Midbrain (tissue), 1 donor: ENCODE measurements around the gene TMEM121.

Experiments
- DNase-seq: peaks from one replicate; lab custom pipeline; 2025; lab: John Stamatoyannopoulos, UW

Gene TMEM121

GRCh38 chr14:105487449-105487985, 38.9 kb upstream of the TMEM121 start:
- DNase-seq: no peak

- DNase-seq: no peak
Observed at GRCh38 chr14:105487986-105488777, 38.2 kb upstream of the TMEM121 start.

GRCh38 chr14:105488781-105489541, 37.4 kb upstream of the TMEM121 start:
- DNase-seq: no peak

- DNase-seq: peak; percentile 78
Observed at GRCh38 chr14:105489542-105490266, 36.7 kb upstream of the TMEM121 start.

- DNase-seq: no peak
Observed at GRCh38 chr14:105490267-105490571, 36.2 kb upstream of the TMEM121 start.

GRCh38 chr14:105490572-105491365, 35.6 kb upstream of the TMEM121 start, which contains the start of gene TEDC1:
TEDC1 (plus strand) TSS chr14:105491246; CDS start chr14:105491376, 130 bp downstream.
- peak; percentile 99 for DNase-seq

GRCh38 chr14:105491366-105491973, 34.9 kb upstream of the TMEM121 start:
- no peak for DNase-seq

GRCh38 chr14:105492031-105492970, 34.1 kb upstream of the TMEM121 start:
- no peak for DNase-seq

GRCh38 chr14:105492971-105493871, 33.2 kb upstream of the TMEM121 start:
- no peak for DNase-seq

GRCh38 chr14:105493921-105494605, 32.3 kb upstream of the TMEM121 start:
- DNase-seq: no peak

GRCh38 chr14:105494606-105494929, 31.8 kb upstream of the TMEM121 start:
- DNase-seq: no peak

- no peak for DNase-seq
Observed at GRCh38 chr14:105495101-105495989, 31.0 kb upstream of the TMEM121 start.

GRCh38 chr14:105495990-105496830, 30.2 kb upstream of the TMEM121 start:
- DNase-seq: no peak

- DNase-seq: no peak
Observed at GRCh38 chr14:105496831-105497591, 29.4 kb upstream of the TMEM121 start.

- DNase-seq: no peak
Observed at GRCh38 chr14:105497671-105498429, 28.5 kb upstream of the TMEM121 start.
